Activated CD4-positive, CD25-positive, alpha-beta regulatory T cell treated with anti-CD3 and anti-CD28 coated beads, Interleukin-2, amount 50 U/mL, for 72 hours (primary cell): ENCODE results near the gene OR14I1.

Experiments used
- DNase-seq: peaks from one replicate; pipeline ENCODE4 v3.0.0; 2021

The OR14I1 gene

GRCh38 chr1:248702714-248703113 lies at the start of gene OR14I1:
TSS of gene OR14I1 (minus strand) at chr1:248702766.
- no peak for DNase-seq

- no peak for DNase-seq
These were observed 49.1 kb upstream of the OR14I1 start for GRCh38 chr1:248751635-248752034.

- no peak for DNase-seq
These were observed 48.6 kb upstream of the OR14I1 start for GRCh38 chr1:248751142-248751541.

GRCh38 chr1:248750496-248750895 lies 47.9 kb upstream of the OR14I1 start:
- no peak for DNase-seq

GRCh38 chr1:248748211-248748610 lies 45.6 kb upstream of the OR14I1 start:
- DNase-seq: no peak

GRCh38 chr1:248740876-248741275 lies 38.3 kb upstream of the OR14I1 start:
- DNase-seq: no peak

- DNase-seq: no peak
These were observed 37.1 kb upstream of the OR14I1 start for GRCh38 chr1:248739572-248740205.

- DNase-seq: no peak
These were observed 34.9 kb upstream of the OR14I1 start for GRCh38 chr1:248737457-248737856.

- DNase-seq: no peak
These were observed 34.4 kb upstream of the OR14I1 start for GRCh38 chr1:248736977-248737376.

GRCh38 chr1:248733566-248733965 lies 31.0 kb upstream of the OR14I1 start:
- no peak for DNase-seq

- no peak for DNase-seq
These were observed 28.2 kb upstream of the OR14I1 start for GRCh38 chr1:248730507-248731335.

- no peak for DNase-seq
These were observed 11.7 kb upstream of the OR14I1 start for GRCh38 chr1:248714248-248714647.

- no peak for DNase-seq
These were observed 7.8 kb upstream of the OR14I1 start for GRCh38 chr1:248710305-248710900.

- no peak for DNase-seq
These were observed 2.0 kb upstream of the OR14I1 start for GRCh38 chr1:248704606-248705005.

- no peak for DNase-seq
These were observed 1.1 kb upstream of the OR14I1 start for GRCh38 chr1:248703674-248704073.

- DNase-seq: no peak
These were observed 3.5 kb downstream of the OR14I1 start for GRCh38 chr1:248699099-248699498.

- DNase-seq: no peak
These were observed 4.7 kb downstream of the OR14I1 start for GRCh38 chr1:248697907-248698306.

GRCh38 chr1:248696774-248697173 lies 5.8 kb downstream of the OR14I1 start:
- no peak for DNase-seq

- no peak for DNase-seq
These were observed 6.3 kb downstream of the OR14I1 start for GRCh38 chr1:248696261-248696660.

- no peak for DNase-seq
These were observed 7.0 kb downstream of the OR14I1 start for GRCh38 chr1:248695451-248696132.

GRCh38 chr1:248691567-248692155 lies 10.9 kb downstream of the OR14I1 start:
- DNase-seq: no peak

- DNase-seq: no peak
These were observed 13.9 kb downstream of the OR14I1 start for GRCh38 chr1:248688527-248689298.
